GM12872 (cell line): Measurements from ENCODE around the gene RTF1.

ENCODE experiments used
- TF ChIP-seq, protein P1 (sequence below): IDR thresholded peaks from 3 replicates; pipeline ENCODE4 v1.5.1; 2011; ENCODE audit warnings: low read depth, mild to moderate bottlenecking, low read length, moderate library complexity; ENCODE audit not compliant: insufficient read depth

RTF1 gene

DNA sequence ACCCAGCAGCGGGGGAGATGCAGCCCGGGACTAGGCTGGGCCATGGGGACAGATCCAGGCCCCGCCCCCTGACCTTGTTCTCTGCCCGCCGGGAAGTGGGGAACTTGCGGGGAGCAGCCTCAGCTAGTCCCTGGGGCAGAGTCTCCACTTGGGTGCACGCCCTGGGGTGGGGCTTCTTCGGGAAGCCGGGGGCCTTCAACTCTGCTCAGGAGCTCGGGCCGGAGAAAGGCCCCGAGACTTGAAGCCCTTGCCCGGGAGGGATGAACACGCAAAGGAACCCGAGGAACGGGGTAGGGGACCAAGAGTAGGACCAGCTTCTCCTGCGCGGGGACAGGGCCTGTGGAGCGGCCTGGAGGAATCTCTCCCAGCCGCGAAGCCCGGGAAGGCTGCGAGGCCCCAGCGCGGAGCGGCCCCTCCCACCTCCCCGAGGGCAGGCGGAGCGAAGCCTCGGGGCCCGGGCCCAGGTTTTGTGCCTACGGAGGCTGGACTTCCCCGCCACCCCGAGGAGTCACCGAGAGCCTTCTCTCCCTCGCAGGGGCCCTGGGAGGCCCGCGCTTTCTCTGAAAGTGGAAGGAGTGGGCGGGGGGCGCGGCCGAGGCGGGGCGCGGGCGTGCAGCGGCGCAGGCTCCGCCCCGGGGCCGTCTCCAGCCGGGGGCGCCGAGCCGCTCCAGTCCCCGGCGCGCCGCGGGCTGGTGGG lies 76.5 kb downstream of the RTF1 start, which contains the start of gene ITPKA:
TSS of gene ITPKA (plus strand) at position 670 of the 697 bp plus-strand sequence. CDS start 54 bp downstream, outside the sequence.
- TF ChIP-seq, protein P1, sequence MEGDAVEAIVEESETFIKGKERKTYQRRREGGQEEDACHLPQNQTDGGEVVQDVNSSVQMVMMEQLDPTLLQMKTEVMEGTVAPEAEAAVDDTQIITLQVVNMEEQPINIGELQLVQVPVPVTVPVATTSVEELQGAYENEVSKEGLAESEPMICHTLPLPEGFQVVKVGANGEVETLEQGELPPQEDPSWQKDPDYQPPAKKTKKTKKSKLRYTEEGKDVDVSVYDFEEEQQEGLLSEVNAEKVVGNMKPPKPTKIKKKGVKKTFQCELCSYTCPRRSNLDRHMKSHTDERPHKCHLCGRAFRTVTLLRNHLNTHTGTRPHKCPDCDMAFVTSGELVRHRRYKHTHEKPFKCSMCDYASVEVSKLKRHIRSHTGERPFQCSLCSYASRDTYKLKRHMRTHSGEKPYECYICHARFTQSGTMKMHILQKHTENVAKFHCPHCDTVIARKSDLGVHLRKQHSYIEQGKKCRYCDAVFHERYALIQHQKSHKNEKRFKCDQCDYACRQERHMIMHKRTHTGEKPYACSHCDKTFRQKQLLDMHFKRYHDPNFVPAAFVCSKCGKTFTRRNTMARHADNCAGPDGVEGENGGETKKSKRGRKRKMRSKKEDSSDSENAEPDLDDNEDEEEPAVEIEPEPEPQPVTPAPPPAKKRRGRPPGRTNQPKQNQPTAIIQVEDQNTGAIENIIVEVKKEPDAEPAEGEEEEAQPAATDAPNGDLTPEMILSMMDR: no peak

DNA sequence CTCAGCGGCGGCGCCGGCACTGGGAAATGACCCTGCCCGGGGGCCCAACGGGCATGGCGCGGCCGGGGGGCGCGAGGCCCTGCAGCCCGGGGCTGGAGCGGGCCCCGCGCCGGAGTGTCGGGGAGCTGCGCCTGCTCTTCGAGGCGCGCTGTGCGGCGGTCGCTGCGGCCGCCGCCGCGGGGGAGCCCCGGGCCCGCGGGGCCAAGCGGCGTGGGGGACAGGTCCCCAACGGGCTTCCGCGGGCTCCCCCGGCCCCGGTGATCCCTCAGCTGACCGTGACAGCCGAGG lies 77.0 kb downstream of the RTF1 start:
- TF ChIP-seq, protein P1: no peak

DNA sequence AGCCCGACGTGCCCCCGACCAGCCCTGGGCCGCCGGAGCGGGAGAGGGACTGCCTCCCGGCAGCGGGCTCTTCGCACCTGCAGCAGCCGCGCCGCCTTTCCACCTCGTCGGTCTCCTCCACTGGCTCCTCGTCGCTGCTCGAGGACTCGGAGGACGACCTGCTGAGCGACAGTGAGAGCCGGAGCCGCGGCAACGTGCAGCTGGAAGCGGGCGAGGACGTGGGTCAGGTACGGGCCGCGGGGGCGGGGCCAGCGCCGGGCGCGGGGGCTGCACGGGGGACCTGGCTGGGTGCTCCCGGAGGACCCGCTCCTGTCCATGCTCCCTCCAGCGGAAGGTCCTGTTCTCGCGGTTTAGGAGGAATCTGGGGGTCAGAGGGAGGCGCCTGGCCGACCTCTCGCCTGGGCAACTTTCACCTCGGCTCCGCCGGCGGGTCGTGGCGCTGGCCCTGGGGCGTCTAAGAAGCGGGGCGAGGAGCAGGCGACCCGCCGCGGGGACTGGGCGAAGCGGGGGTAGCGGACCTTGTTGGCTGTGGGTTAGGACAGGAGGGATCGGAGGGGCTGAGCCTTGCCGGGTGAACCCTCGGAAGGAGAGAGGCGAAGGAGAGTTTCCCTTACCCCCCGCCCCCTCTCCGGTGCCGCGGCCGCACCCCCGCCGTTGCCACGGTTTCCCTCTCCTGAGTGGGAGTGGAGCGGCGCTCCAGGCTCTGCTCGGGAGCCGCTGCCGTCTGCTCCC lies 77.5 kb downstream of the RTF1 start:
- TF ChIP-seq, protein P1: 0 out of 3 replicates have a peak, but pooled peaks have one; percentile 7

DNA sequence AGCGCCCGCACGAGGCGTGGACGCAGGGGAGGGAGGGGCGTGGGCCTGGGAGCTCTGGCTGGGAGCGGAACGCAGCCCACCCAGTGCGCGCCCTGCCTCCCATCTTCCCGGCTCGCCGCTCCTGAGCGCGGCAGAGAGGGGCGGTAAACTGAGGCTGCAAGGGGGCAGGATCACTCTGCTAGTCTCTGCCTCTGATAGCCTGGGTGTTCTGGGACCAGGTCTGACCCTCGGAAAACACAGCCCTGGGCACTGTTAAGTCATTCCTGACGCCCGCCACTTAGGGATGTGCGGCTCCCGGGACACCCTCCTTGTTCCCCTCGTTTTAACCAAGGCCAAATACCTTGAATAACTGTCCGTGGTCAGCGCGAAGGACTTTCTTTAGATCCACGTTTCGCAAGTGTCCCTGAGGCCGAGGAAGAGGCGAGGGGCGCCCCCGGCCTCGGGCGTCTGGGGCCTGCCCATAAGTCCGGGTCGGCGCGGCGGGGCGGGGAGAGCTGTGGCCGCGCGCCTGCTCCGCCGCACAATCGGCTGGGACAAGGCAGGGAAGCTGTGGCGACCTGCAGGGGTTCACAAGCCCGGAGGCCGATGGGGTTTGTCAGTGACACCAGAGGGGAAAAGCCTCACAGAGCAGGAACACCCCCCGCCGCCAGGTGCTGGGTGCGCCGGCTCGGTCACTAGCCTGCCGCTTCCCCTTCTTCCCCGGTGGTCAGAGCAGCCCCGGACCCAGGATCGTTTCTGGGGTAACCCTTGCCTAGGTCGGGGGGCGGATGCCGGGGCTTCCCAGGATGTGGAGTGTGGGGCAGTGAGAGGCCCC lies 78.2 kb downstream of the RTF1 start:
- TF ChIP-seq, protein P1: no peak

DNA sequence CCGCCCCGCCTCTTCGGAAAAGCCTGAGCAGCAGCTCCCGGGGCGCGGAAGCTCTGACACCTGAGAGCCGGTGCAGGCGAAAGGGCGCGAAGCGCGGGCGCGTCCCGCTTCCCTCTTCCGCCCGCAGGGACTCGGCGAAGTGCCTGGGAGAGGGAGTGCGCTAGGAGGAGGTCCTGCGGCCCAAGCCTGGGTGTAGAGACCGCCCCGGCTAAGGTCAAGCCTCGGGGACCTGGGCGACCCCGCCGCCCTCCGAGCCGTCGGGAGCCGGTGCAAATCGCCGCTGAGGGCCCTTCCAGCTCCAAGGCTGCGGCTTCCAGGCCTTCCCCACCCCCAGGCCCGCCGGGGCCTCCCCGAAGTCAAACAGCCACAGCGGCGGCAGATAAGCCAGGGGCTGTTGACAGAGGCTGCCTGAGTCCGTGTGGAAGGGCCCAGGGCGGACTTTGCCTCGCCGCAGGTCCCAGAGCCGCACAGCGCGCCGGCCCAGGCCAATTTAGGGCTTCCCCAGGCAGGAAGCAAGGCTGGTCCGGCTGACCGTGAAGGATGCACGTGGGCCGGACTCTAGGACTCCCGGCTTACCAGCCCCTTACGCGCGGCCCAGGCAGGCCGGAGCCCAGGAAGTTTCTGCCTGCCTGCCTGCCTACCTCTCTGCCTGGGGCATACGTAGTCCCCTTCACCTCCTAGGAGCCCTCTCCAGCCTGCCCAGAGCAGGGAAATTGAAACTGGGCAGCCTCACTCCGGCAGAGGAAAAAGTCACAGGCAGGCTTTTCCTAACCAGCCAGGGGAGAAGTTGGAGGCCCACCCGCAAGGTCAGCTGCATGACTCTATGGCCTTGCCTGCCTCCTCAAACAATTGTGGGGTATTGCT lies 79.1 kb downstream of the RTF1 start:
- TF ChIP-seq, protein P1: no peak

DNA sequence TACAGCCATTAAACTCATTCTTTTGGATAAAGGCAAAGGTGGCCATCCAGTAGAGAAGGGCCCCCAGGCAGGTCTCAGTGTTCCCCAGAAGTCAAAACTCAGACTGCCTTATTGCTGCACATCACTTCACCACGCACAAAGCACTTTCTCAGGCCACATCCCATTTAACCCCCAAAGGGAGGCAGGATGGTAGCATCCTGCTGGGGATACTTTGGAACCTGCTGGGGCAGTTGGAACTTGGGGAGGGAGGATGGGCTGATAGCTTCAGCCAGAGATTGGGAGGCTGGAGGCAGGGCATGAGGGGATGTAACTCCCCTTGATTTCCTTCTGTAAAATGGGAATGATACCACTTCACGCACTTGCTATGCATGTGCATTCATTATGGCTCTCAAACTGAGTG lies 81.8 kb downstream of the RTF1 start:
- TF ChIP-seq, protein P1: no peak
